ENCODE results near the gene PAAF1.
"Not testable (repeated sequence)": the region's sequence is repeated elsewhere in the genome, so short reads cannot be mapped to it uniquely, and the experiment has no call there.

PAAF1 gene

GRCh38 chr11:73931039-73931645, 54.3 kb downstream of the PAAF1 start:
- DNase-seq (ENCODE audit: low read depth): peak; percentile 59
- no peak overlapping the region for H3K4me3 ChIP-seq (ENCODE audit: low read depth, low read length)
- TF ChIP-seq CTCF (IDR thresholded peaks at IDR 0.05; ENCODE audit: control insufficient read depth, extremely low read depth, insufficient read depth): peak; percentile 61

GRCh38 chr11:73931951-73932350, 55.2 kb downstream of the PAAF1 start:
- TF ChIP-seq CTCF (IDR thresholded peaks at IDR 0.05; ENCODE audit: control insufficient read depth, extremely low read depth, insufficient read depth): no peak
- H3K4me3 ChIP-seq (ENCODE audit: low read depth, low read length): no peak overlapping the region
- DNase-seq (ENCODE audit: low read depth): no peak

GRCh38 chr11:73932781-73933180, 56.0 kb downstream of the PAAF1 start:
- TF ChIP-seq CTCF (IDR thresholded peaks at IDR 0.05; ENCODE audit: control insufficient read depth, extremely low read depth, insufficient read depth): no peak
- no peak for DNase-seq (ENCODE audit: low read depth)
- H3K4me3 ChIP-seq (ENCODE audit: low read depth, low read length): no peak overlapping the region

GRCh38 chr11:73936047-73936446, 59.2 kb downstream of the PAAF1 start:
- not testable (repeated sequence) for H3K4me3 ChIP-seq (ENCODE audit: low read depth, low read length); DNase-seq (ENCODE audit: low read depth)

- no peak for DNase-seq (ENCODE audit: low read depth)
- no peak for TF ChIP-seq CTCF (IDR thresholded peaks at IDR 0.05; ENCODE audit: control insufficient read depth, extremely low read depth, insufficient read depth)
These were observed 62.3 kb downstream of the PAAF1 start for GRCh38 chr11:73939096-73939495.

GRCh38 chr11:73940801-73941570, 64.2 kb downstream of the PAAF1 start:
- DNase-seq (ENCODE audit: low read depth): no peak
- TF ChIP-seq CTCF (IDR thresholded peaks at IDR 0.05; ENCODE audit: control insufficient read depth, extremely low read depth, insufficient read depth): no peak
- no peak overlapping the region for H3K4me3 ChIP-seq (ENCODE audit: low read depth, low read length)

More at GRCh38 chr11:73939096-73939495, 62.3 kb downstream of the PAAF1 start:
- no peak overlapping the region for H3K4me3 ChIP-seq (ENCODE audit: low read depth, low read length)

GRCh38 chr11:73942010-73942409, 65.2 kb downstream of the PAAF1 start:
- TF ChIP-seq CTCF (IDR thresholded peaks at IDR 0.05; ENCODE audit: control insufficient read depth, extremely low read depth, insufficient read depth): no peak
- DNase-seq (ENCODE audit: low read depth): no peak
- no peak overlapping the region for H3K4me3 ChIP-seq (ENCODE audit: low read depth, low read length)

Data from LNCaP clone FGC (cell line).